Neural progenitor cell (in vitro differentiated cells): ENCODE data around the gene NOS3. TPM values are rescaled to one million over a fixed set of nuclear protein-coding genes. Genes with fewer than 3 reads are reported as not detected.

ENCODE experiments used
- DNase-seq: peaks from one replicate; pipeline ENCODE4 v3.0.0-alpha.2; 2016; ENCODE audit warnings: low spot score
- H2AFZ ChIP-seq: fragments of 200-600 bp; sonication (generic); replicated peaks from 2 replicates; pipeline ENCODE4 v1.6.1; 2016; ENCODE audit warnings: antibody characterized with exemption
- H3F3A ChIP-seq: fragments of 200-600 bp; sonication (generic); 2 replicates; pipeline ENCODE4 v1.6.1; 2016; ENCODE audit warnings: antibody characterized with exemption, low read depth
- H3K27ac ChIP-seq: fragments of 200-600 bp; sonication (generic); 2 replicates; pipeline ENCODE4 v1.5.1; 2016; ENCODE audit warnings: mild to moderate bottlenecking
- H3K27me3 ChIP-seq: fragments of 200-600 bp; sonication (generic); 2 replicates; pipeline ENCODE4 v1.6.1; 2016; ENCODE audit warnings: mild to moderate bottlenecking, moderate library complexity
- H3K36me3 ChIP-seq: fragments of 200-600 bp; sonication (generic); 2 replicates; pipeline ENCODE4 v1.5.1; 2016
- H3K4me1 ChIP-seq: fragments of 200-600 bp; sonication (generic); 2 replicates; pipeline ENCODE4 v1.6.1; 2016; ENCODE audit warnings: mixed run types
- H3K4me2 ChIP-seq: fragments of 200-600 bp; sonication (generic); 2 replicates; pipeline ENCODE4 v1.6.1; 2016
- H3K4me3 ChIP-seq: fragments of 200-600 bp; sonication (generic); 2 replicates; pipeline ENCODE4 v1.5.1; 2016
- H3K79me2 ChIP-seq: fragments of 200-600 bp; sonication (generic); 2 replicates; pipeline ENCODE4 v1.6.1; 2016; ENCODE audit warnings: low read depth
- H3K9ac ChIP-seq: fragments of 200-600 bp; sonication (generic); 2 replicates; pipeline ENCODE4 v1.6.1; 2016
- H3K9me3 ChIP-seq: fragments of 200-600 bp; sonication (generic); 2 replicates; pipeline ENCODE4 v1.5.1; 2016; ENCODE audit warnings: low read depth
- H4K20me1 ChIP-seq: fragments of 200-600 bp; sonication (generic); 2 replicates; pipeline ENCODE4 v1.6.1; 2016; ENCODE audit warnings: low read depth
- H3K27ac Mint-ChIP-seq: 3 replicates; pipeline ENCODE4 v1.8.0; 2021; ENCODE audit warnings: mixed read lengths
- H3K27me3 Mint-ChIP-seq: 2 replicates; pipeline ENCODE4 v1.8.0; 2022; ENCODE audit warnings: low read depth, mild to moderate bottlenecking, inconsistent platforms, moderate library complexity, mixed read lengths; ENCODE audit not compliant: insufficient read depth
- H3K36me3 Mint-ChIP-seq: 3 replicates; pipeline ENCODE4 v1.8.0; 2021; ENCODE audit warnings: mixed read lengths
- H3K4me1 Mint-ChIP-seq: 3 replicates; pipeline ENCODE4 v1.8.0; 2021; ENCODE audit warnings: mixed read lengths
- H3K4me3 Mint-ChIP-seq: 3 replicates; pipeline ENCODE4 v1.8.0; 2021; ENCODE audit warnings: mild to moderate bottlenecking, moderate library complexity, mixed read lengths
- H3K9me3 Mint-ChIP-seq: 3 replicates; pipeline ENCODE4 v1.8.0; 2020; ENCODE audit warnings: mixed read lengths
- CTCF ChIP-seq: fragments of 200-600 bp; sonication (generic); IDR thresholded peaks from 2 replicates; pipeline ENCODE4 v1.5.1; 2017; ENCODE audit warnings: antibody characterized with exemption, mild to moderate bottlenecking
- EZH2 ChIP-seq: fragments of 200-600 bp; sonication (generic); IDR thresholded peaks from 2 replicates; pipeline ENCODE4 v1.6.1; 2017; ENCODE audit warnings: antibody characterized with exemption, mild to moderate bottlenecking, moderate library complexity
- EZH2phosphoT487 ChIP-seq: fragments of 200-600 bp; sonication (generic); IDR thresholded peaks from 2 replicates; pipeline ENCODE4 v1.6.1; 2017; ENCODE audit warnings: antibody characterized with exemption
- total RNA-seq: library from RNA; depleted of rRNA; stranded (reverse); fragments of >200 nt; gene quantifications from 2 replicates; pipeline ENCODE4 v1.2.3, GENCODE V29; 2015; ENCODE audit warnings: low replicate concordance

The NOS3 gene
- total RNA-seq, 1 donor from 2014 or later = 1.3 TPM

DNA sequence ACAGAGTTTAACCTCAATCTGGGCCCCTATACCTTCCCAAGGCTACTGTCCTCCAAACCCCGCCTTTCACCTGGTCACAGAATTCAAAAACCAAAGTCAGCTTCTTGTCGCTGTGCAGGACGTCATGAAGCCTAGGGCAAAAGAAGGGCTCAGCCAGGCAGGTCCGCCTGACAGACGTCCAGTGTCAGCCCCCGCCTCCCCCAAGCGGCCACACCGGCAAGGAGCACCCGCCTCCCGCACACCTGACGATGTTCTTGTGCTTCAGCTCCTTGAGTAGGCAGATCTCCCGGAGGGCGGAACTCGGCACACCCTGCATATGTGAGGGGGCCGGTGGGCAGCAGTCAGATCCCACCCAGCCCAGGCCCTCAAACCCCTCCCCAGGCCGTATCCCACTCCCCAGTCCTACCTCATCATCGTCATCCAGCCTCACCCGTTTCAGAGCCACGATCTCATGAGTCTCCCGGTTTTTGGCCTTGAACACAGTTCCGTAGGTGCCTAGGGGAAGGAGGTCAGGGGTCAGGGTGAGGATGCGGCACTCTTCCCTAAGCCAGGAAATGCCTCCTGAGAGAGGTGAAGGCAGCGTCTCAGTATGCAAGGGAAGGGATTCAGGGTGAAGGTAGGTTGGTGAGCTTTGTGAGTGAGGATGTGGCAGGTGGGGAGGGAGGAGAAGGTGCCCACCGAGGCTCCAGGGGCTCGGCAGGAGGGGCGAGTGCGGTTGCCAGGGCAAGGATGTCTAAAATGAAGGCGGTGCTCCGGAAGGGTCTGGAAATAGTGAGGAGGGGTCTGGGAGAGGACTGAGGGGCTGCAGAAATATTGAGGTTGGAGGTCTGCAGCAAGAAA lies 66.1 kb downstream of the NOS3 start:
- H3K9me3 Mint-ChIP-seq = no peaks in the 10 kb centered on the region
- no peak overlapping the region for H2AFZ ChIP-seq
- no peaks in the 10 kb centered on the region for H3K9me3 ChIP-seq
- peaks cover 27% of the 10 kb centered on the region for H3F3A ChIP-seq
- H3K4me3 Mint-ChIP-seq = peak overlapping the region; percentile 94
- H3K79me2 ChIP-seq = peaks cover 7% of the 10 kb centered on the region
- H4K20me1 ChIP-seq = peaks cover 37% of the 10 kb centered on the region
- peaks cover 34% of the 10 kb centered on the region for H3K4me1 ChIP-seq
- peak overlapping the region; percentile 77 for H3K4me3 ChIP-seq
- DNase-seq = peak; percentile 57
- H3K27ac ChIP-seq = no peak overlapping the region
- peak overlapping the region; percentile 84 for H3K4me2 ChIP-seq
- H3K36me3 ChIP-seq = no peaks in the 10 kb centered on the region
- H3K4me1 Mint-ChIP-seq = peaks cover 42% of the 10 kb centered on the region
- peaks cover 5% of the 10 kb centered on the region for H3K36me3 Mint-ChIP-seq
- H3K9ac ChIP-seq = no peak overlapping the region
- peaks cover 39% of the 10 kb centered on the region for H3K27me3 ChIP-seq
- H3K27me3 Mint-ChIP-seq = peaks cover 15% of the 10 kb centered on the region
- peak overlapping the region; percentile 28 for H3K27ac Mint-ChIP-seq
- TF ChIP-seq EZH2 (peak; percentile 72), EZH2phosphoT487 (peak; percentile 22), CTCF (no peak)

GRCh38 chr7:151057506-151057988 lies 66.7 kb downstream of the NOS3 start, which contains the start of gene CDK5:
Gene CDK5, minus strand, starts transcription at chr7:151057897. Its CDS starts 49 bp downstream, at chr7:151057848.
- H2AFZ ChIP-seq = peak within 1 kb of the TSS; percentile 60
- H3K9ac ChIP-seq = no peak within 1 kb of the TSS
- DNase-seq = no peak
- peaks cover 34% of the 10 kb centered on the region for H3F3A ChIP-seq
- H3K79me2 ChIP-seq = peaks cover 7% of the 10 kb centered on the region
- H3K27me3 ChIP-seq = peaks cover 33% of the 10 kb centered on the region
- H3K4me1 Mint-ChIP-seq = peaks cover 46% of the 10 kb centered on the region
- H3K9me3 Mint-ChIP-seq = no peaks in the 10 kb centered on the region
- H3K27me3 Mint-ChIP-seq = peaks cover 16% of the 10 kb centered on the region
- H3K4me3 Mint-ChIP-seq = peak within 1 kb of the TSS; percentile 94
- peak within 1 kb of the TSS; percentile 77 for H3K4me3 ChIP-seq
- no peaks in the 10 kb centered on the region for H3K9me3 ChIP-seq
- H3K27ac ChIP-seq = no peak within 1 kb of the TSS
- TF ChIP-seq EZH2phosphoT487 (peak; percentile 3), CTCF (no peak)
- H3K36me3 Mint-ChIP-seq = peaks cover 4% of the 10 kb centered on the region
- H3K27ac Mint-ChIP-seq = peak within 1 kb of the TSS; percentile 94
- peaks cover 41% of the 10 kb centered on the region for H3K4me1 ChIP-seq
- H4K20me1 ChIP-seq = peaks cover 37% of the 10 kb centered on the region
- peak within 1 kb of the TSS; percentile 99 for H3K4me2 ChIP-seq
- H3K36me3 ChIP-seq = no peaks in the 10 kb centered on the region

DNA sequence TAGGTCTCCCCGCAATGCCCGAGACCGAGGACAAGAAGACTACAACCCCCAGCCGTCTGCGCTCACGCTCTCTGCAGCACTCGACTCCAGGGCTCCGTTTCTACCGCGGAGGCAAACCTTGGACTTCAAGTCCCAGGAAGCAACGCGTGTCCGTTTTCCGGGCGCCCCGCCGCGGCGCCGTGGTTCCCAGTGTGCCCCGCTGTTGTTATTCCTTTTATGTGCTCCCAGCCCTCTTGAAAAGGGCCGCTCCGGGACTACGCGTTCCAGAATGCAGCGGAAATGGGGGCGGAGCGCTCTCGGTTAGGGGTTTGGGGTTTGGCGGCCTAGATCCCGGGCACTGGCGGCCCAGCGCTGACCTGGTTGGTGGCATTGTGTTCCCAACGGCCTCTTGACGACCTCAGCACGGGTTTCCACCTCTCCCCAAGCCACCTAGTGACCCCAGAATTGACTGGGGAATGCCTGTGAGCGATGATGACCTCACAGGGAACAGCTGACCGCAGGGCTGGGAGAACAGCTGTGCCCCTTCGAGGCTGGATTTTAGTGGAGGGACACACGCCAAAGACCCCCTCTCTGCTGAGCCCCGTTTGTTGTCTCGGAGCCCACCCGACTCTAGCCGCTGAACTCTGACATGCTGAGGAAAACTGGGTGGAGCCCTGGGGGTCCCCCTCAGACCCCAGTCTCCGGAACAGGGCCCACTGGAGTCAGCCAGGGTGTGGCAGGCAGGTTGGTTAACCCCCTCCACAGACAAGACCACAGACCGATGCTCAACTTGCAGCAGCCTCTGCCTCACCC lies 67.4 kb downstream of the NOS3 start:
- Mint-ChIP-seq H3K4me3 (peak overlapping the region; percentile 94), H3K9me3 (no peaks in the 10 kb centered on the region), H3K27ac (peak overlapping the region; percentile 94), H3K4me1 (peaks cover 46% of the 10 kb centered on the region), H3K36me3 (no peaks in the 10 kb centered on the region), H3K27me3 (peaks cover 16% of the 10 kb centered on the region)
- Histone ChIP-seq H3K79me2 (peaks cover 7% of the 10 kb centered on the region), H3K4me3 (peak overlapping the region; percentile 77), H3K27me3 (peaks cover 37% of the 10 kb centered on the region), H4K20me1 (peaks cover 39% of the 10 kb centered on the region), H2AFZ (peak overlapping the region; percentile 60), H3K4me1 (peaks cover 45% of the 10 kb centered on the region), H3K4me2 (peak overlapping the region; percentile 99), H3F3A (peaks cover 40% of the 10 kb centered on the region), H3K9ac (no peak overlapping the region), H3K36me3 (no peaks in the 10 kb centered on the region), H3K27ac (no peak overlapping the region), H3K9me3 (no peaks in the 10 kb centered on the region)
- TF ChIP-seq EZH2 (no peak), CTCF (no peak), EZH2phosphoT487 (no peak)
- peak; percentile 99 for DNase-seq
